GM18517 (cell line): ENCODE data around the gene RMDN2.
"Not testable (repeated sequence)": the region's sequence is repeated elsewhere in the genome, so short reads cannot be mapped to it uniquely, and the experiment has no call there.

Experiments
- ATAC-seq: cut with Tn5 transposase; IDR thresholded peaks from one replicate; pipeline ENCODE4 v1.9.1; 2021; ENCODE audit warnings: mild to moderate bottlenecking, moderate library complexity; ENCODE audit not compliant: unreplicated experiment

The RMDN2 gene

GRCh38 chr2:37930392-37930791 lies 5.3 kb downstream of the RMDN2 start:
- ATAC-seq = not testable (repeated sequence)

DNA sequence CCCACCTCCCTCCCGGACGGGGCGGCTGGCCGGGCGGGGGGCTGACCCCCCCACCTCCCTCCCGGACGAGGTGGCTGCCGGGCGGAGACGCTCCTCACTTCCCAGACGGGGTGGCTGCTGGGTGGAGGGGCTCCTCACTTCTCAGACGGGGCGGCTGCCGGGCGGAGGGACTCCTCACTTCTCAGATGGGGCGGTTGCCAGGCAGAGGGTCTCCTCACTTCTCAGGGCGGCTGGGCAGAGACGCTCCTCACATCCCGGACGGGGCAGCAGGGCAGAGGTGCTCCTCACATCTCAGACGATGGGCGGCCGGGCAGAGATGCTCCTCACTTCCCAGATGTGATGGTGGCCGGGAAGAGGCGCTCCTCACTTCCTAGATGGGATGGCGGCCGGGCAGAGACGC lies 7.8 kb downstream of the RMDN2 start:
- ATAC-seq = not testable (repeated sequence)

DNA sequence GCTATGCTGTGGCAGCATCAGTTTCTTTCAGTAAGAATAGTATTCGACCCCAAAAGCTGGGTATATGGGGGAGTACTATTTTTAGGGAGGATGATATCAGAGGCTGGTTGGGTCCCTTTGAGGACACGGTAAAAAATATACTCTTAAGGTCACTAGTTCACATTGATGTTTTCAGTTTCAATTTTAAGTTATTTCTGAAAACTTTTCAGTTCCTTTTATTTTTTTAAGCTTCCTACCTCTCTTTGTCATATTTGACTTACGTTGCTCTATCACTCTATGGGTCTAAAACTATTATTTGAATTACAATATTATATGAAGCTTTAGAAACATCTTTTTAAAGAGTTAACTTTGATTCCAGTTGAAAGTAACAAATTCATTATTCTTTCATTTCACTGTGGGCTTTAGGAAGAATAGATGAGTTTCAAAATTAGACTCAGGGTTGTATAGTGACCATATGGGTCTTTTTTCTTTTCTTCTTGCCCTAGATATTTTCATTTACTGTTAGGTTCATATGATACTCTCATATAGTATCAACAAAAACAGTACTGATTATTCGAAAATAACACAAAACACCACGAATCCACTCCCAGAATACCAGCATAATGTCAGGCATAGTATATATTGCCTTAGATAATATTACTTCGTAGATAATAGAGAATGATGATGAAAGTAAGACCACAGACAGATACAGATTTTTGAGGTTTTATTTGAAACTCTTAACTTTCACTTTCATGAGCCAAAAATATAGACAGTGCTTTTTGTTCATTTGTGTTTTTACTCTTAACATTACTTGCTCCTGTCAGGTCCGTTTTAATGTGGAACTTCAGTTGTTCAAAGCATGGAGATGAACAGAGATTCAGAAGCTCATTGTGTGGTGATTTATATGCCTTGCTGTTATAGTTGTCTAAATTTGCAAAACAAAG lies 9.8 kb downstream of the RMDN2 start:
- ATAC-seq = peak; percentile 93

DNA sequence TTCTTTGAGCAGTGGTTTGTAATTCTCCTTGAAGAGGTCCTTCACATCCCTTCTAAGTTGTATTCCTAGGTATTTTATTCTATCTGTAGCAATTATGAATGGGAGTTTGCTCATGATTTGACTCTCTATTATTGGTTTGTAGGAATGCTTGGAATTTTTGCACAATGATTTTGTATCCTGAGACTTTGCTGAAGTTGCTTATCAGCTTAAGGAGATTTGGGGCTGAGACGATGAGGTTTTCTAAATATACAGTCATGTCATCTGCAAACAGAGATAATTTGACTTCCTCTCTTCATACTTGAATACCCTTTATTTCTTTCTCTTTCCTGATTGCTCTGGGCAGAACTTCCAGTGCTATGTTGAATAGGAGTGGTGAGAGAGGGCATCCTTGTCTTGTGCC lies 12.5 kb downstream of the RMDN2 start:
- not testable (repeated sequence) for ATAC-seq

- not testable (repeated sequence) for ATAC-seq
Observed at GRCh38 chr2:37941267-37941666, 16.2 kb downstream of the RMDN2 start.

GRCh38 chr2:37944268-37944667 lies 19.2 kb downstream of the RMDN2 start:
- no peak for ATAC-seq

- no peak for ATAC-seq
Observed at GRCh38 chr2:37947306-37947705, 22.2 kb downstream of the RMDN2 start.

GRCh38 chr2:37962018-37962739 lies 37.1 kb downstream of the RMDN2 start:
- not testable (repeated sequence) for ATAC-seq

DNA sequence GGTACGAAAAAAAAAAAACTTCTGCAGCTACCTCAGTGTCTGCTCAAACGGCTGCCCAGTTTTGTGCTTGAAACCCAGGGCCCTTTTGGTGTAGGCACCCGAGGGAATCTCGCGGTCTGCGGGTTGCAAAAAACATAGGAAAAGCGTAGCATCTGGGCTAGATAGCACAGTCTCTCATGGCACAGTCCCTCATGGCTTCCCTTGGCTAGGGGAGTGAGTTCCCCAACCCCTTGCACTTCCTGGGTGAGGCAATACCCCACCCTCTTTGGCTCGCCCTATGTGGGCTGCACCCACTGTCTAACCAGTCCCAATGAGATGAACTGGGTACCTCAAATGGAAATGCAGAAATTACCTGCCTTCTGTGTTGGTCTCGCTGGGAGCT lies 37.6 kb downstream of the RMDN2 start:
- ATAC-seq = not testable (repeated sequence)

GRCh38 chr2:37963901-37964300 lies 38.8 kb downstream of the RMDN2 start:
- ATAC-seq = not testable (repeated sequence)

DNA sequence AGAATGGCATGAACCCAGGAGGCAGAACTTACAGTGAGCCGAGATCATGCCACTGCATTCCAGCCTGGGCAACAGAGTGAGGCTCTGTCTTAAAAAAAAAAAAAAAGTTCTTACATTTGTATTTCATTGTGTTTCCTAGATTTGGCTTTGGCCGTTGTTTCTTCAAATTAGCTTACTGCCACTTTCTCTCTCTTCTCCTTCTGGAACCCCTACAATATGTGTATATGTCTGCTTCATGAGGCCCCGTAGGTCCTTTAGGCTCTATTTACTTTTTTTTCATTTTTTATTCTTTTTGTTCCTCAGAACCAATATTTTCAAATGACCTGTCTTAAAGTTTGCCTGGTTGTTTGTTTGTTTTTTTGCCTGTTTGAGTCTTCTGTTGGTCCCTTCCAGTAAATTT lies 41.2 kb downstream of the RMDN2 start:
- no peak for ATAC-seq

GRCh38 chr2:37969731-37970130 lies 44.6 kb downstream of the RMDN2 start:
- no peak for ATAC-seq

DNA sequence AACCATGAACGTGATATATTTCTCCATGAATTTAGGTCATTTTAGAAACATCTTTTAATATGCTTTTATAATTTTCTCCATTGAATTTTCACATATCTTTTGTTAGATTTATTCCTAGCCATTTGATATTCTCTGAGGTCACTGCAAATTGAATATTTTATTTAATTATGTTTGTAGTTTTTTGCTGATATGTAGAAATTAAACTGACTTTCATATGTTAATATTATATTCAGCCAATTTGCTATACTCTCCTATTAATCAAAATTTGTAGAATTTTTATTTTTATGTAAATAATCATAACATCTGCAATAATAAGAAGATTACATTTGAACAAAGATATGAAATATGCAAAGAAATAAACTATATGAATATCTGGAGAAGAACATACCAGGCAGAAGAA lies 46.9 kb downstream of the RMDN2 start:
- ATAC-seq = no peak

DNA sequence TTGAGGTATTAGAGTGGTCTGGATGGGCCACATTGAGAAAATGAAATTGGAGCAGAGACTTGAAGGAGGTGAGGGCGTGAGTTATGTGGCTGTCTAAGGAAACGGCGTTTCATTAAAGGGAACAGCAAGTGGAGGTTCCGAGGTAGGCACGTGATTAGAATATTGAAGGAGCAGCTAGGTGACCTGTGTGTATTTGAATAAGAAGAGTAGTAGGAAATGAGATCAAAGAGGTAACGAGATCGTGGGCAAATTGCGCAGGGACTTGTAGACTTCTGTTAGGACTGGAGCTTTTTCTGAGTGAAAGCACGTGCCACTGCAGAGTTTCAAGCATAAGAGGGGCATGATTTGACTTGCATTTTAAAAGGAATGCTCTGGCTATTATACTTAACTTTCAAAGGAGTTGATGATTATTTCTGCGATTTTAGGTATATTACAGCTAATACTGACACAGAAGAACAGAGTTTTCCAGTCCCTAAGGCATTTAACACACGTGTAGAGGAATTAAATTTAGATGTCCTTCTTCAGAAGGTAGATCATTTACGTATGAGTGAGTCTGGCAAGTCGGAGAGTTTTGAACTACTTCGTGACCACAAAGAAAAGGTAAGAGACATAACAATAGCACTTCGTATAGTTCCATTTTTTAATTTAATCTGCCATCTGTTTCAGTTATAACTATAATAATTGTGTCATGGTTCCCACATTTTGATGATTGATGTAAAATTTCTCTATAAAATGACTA lies 48.7 kb downstream of the RMDN2 start:
- ATAC-seq = no peak

DNA sequence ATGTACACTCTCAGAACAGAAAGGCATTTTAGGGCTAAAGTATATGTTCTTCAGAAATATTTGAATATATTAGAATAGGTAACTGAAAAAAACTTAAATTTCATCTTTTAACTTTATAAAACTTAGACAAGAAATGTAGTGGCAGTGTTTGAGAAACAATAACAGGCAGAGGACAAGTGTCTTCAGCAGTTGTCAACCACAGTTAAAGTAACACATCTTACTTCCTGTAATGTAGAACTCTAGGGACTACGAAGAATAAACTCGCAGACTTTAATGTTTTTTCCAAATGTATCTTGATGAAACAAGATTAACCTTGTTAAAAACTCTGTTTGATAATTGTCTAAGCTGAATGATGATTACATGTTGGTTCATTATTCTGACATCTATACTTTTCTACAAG lies 50.7 kb downstream of the RMDN2 start:
- no peak for ATAC-seq

- no peak for ATAC-seq
Observed at GRCh38 chr2:37976411-37976810, 51.3 kb downstream of the RMDN2 start.

GRCh38 chr2:37982147-37982582 lies 57.1 kb downstream of the RMDN2 start:
- no peak for ATAC-seq

- ATAC-seq = no peak
Observed at GRCh38 chr2:37982847-37983246, 57.8 kb downstream of the RMDN2 start.

- no peak for ATAC-seq
Observed at GRCh38 chr2:37983719-37984118, 58.6 kb downstream of the RMDN2 start.

DNA sequence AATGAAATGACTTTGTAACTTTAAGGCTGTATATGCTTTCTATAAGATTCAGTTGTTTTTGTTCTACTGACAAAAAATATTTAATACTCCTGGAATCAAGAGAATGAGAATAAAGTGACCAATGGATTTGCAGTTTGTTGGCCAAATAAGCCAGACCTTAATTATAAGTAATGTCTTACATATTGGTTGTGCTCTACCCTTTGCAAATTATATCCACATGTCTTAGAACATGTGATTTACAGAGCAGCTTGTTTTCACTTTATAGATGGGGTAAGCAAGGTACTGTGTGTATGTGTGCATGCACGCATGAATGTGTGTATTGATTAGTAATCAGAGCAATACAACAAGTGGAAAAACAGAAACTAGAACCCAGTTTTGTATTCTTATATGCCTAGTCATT lies 59.1 kb downstream of the RMDN2 start:
- ATAC-seq = no peak

- ATAC-seq = no peak
Observed at GRCh38 chr2:37984589-37984988, 59.5 kb downstream of the RMDN2 start.
